ENCODE data around the gene AIG1. TPM values are rescaled to one million over a fixed set of nuclear protein-coding genes. Genes with fewer than 3 reads are reported as not detected.
"Not testable (repeated sequence)": the region's sequence is repeated elsewhere in the genome, so short reads cannot be mapped to it uniquely, and the experiment has no call there.

AIG1 gene, protein sequence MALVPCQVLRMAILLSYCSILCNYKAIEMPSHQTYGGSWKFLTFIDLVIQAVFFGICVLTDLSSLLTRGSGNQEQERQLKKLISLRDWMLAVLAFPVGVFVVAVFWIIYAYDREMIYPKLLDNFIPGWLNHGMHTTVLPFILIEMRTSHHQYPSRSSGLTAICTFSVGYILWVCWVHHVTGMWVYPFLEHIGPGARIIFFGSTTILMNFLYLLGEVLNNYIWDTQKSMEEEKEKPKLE
- polyA plus RNA-seq (2011; rRNA removed) (43.2 and 67.9 TPM in 2 replicates), polyA minus RNA-seq (2011; rRNA and poly(A)+ RNA removed) (21.6 and 27.4 TPM in 2 replicates)

DNA sequence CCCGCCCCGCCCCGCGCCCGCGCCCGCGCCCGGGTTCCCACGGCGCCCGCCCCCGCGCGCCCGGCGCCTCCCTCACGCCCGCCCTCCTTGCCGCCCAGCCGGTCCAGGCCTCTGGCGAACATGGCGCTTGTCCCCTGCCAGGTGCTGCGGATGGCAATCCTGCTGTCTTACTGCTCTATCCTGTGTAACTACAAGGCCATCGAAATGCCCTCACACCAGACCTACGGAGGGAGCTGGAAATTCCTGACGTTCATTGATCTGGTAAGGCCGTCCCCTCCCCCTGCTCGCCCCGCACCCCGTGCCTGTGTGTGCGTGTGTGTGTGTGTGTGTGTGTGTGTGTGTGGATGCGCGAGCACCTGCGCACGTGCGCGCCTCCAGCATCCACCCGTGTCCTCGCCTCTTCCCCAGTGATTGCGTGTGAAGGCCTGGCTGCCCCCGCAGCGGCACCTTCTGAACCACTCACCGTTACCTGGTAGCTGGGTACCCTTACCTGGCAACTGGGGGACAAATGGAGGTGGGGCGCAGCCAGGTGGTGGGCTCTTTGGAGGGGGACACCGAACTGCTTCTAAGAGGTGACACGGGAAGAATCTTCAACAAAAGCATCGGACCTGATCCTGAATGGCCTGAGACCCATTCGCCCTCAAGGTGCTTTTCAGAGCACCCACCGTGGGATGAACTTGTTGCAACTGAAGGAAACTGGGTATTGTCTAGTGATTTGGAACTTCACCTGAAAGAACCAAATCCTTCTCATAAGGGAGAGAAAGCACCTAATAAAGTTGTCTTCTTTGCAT is at the start of gene AIG1:
AIG1 (plus strand) TSS at position 84 of the 791 bp plus-strand sequence; CDS start at position 121, 37 bp downstream.
- DNase-seq (ENCODE audit: low read depth): no peak
- POLR2A ChIA-PET: no interaction called here
- CTCF ChIA-PET: interaction anchor here (0.7 to 1.3 kb wide), 3 partner anchors 175 to 377 kb away, joined by 3 read pairs; no protein-coding TSS in a partner anchor
- H3K4me3 ChIP-seq (ENCODE audit: low read depth, low read length): peak within 1 kb of the TSS; percentile 82
- H3K27me3 ChIP-seq (ENCODE audit: control insufficient read depth, insufficient read depth, low read length): no peaks in the 10 kb centered on the region
- TF ChIP-seq, protein P1, sequence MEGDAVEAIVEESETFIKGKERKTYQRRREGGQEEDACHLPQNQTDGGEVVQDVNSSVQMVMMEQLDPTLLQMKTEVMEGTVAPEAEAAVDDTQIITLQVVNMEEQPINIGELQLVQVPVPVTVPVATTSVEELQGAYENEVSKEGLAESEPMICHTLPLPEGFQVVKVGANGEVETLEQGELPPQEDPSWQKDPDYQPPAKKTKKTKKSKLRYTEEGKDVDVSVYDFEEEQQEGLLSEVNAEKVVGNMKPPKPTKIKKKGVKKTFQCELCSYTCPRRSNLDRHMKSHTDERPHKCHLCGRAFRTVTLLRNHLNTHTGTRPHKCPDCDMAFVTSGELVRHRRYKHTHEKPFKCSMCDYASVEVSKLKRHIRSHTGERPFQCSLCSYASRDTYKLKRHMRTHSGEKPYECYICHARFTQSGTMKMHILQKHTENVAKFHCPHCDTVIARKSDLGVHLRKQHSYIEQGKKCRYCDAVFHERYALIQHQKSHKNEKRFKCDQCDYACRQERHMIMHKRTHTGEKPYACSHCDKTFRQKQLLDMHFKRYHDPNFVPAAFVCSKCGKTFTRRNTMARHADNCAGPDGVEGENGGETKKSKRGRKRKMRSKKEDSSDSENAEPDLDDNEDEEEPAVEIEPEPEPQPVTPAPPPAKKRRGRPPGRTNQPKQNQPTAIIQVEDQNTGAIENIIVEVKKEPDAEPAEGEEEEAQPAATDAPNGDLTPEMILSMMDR (IDR thresholded peaks at IDR 0.05; ENCODE audit: insufficient read depth, low read depth, low read length): no peak
- no peaks in the 10 kb centered on the region for H3K36me3 ChIP-seq (ENCODE audit: control insufficient read depth, insufficient read depth, low read length)

DNA sequence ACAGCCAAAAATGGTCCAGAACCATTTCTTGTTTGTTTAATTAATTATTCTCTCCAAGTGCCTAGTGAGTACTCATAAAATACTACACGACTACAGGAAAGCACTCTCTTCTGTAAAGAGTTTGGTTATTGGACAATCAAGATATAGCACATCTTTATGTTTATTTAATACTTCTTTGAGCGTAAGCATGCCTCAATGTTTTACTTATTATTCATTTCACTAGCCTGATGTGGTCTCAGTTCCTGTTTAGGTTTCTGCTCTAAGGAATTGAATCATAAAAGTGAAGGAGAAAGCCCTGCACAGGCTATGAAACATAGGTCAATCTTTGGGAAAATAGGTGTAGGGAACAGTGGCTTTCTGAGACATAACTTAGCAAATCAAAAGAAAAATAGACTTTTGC is 45.9 kb upstream of the AIG1 start:
- Histone ChIP-seq H3K4me3 (ENCODE audit: low read depth, low read length) (no peak overlapping the region), H3K36me3 (ENCODE audit: control insufficient read depth, insufficient read depth, low read length) (no peaks in the 10 kb centered on the region), H3K27me3 (ENCODE audit: control insufficient read depth, insufficient read depth, low read length) (no peaks in the 10 kb centered on the region)
- ChIA-PET POLR2A (no interaction called here), CTCF (no interaction called here)
- DNase-seq (ENCODE audit: low read depth): no peak
- TF ChIP-seq, protein P1 (IDR thresholded peaks at IDR 0.05; ENCODE audit: insufficient read depth, low read depth, low read length): no peak

DNA sequence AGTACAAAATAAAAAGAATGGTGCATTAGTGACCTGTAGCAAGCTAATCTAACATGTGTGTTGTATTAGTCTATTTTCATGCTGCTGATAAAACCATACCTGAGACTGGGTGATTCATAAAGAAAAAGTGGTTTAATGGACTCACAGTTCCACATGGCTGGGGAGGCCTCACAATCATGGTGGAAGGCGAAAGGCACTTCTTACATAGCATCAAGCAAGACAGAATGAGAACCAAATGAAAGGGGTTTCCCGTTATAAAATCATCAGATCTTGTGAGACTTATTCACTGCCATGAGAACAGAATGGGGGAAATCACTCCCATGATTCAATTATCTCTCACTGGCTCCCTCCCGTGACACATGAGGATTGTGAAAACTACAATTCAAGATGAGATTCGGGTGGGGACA is 45.4 kb upstream of the AIG1 start:
- no peaks in the 10 kb centered on the region for H3K27me3 ChIP-seq (ENCODE audit: control insufficient read depth, insufficient read depth, low read length)
- TF ChIP-seq, protein P1 (IDR thresholded peaks at IDR 0.05; ENCODE audit: insufficient read depth, low read depth, low read length): no peak
- ChIA-PET CTCF (no interaction called here), POLR2A (no interaction called here)
- H3K36me3 ChIP-seq (ENCODE audit: control insufficient read depth, insufficient read depth, low read length): no peaks in the 10 kb centered on the region
- DNase-seq (ENCODE audit: low read depth): no peak
- no peak overlapping the region for H3K4me3 ChIP-seq (ENCODE audit: low read depth, low read length)

DNA sequence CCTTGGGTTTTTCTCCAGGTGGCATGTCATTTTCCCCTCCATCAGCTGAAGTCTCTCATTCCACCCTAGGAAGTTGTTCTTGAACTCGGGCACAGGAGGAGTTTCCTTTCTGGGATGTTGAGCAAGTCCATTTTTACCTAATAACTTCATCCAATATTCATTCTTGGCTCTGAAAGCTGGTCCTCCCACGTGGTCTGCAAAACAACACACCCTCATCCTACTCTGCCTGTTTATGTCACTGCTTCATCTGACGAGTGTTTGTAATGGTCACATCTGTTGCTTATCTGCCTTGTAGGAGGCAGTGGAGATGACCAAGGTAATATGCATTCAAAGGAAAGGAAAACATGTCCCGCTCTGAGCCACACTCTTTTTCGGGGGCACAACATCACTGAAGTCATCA is 41.7 kb upstream of the AIG1 start:
- POLR2A ChIA-PET: no interaction called here
- CTCF ChIA-PET: no interaction called here

DNA sequence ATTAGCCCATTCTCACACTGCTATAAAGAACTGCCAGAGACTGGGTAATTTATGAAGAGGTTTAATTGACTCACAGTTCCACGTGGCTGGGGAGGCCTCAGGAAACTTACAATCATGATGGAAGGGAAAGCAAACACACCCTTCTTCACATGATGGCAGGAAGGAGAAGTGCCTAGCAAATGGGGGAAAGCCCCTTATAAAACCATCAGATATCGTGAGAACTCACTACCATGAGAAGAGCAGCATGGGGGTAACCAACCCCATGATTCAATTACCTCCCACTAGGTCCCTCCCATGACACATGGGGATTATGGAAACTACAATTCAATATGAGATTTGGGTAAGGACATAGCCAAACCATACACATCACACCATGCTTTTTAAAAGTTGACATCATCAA is 39.8 kb upstream of the AIG1 start:
- H3K36me3 ChIP-seq (ENCODE audit: control insufficient read depth, insufficient read depth, low read length); H3K4me3 ChIP-seq (ENCODE audit: low read depth, low read length); DNase-seq (ENCODE audit: low read depth); H3K27me3 ChIP-seq (ENCODE audit: control insufficient read depth, insufficient read depth, low read length); POLR2A ChIA-PET; CTCF ChIA-PET: not testable (repeated sequence)

More for the DNA sequence above, 41.7 kb upstream of the AIG1 start:
- Histone ChIP-seq H3K4me3 (ENCODE audit: low read depth, low read length) (no peak overlapping the region), H3K27me3 (ENCODE audit: control insufficient read depth, insufficient read depth, low read length) (no peaks in the 10 kb centered on the region), H3K36me3 (ENCODE audit: control insufficient read depth, insufficient read depth, low read length) (no peaks in the 10 kb centered on the region)
- DNase-seq (ENCODE audit: low read depth): no peak
- TF ChIP-seq, protein P1 (IDR thresholded peaks at IDR 0.05; ENCODE audit: insufficient read depth, low read depth, low read length): no peak
